Activated naive CD8-positive, alpha-beta T cell treated with anti-CD3 and anti-CD28 coated beads, Interleukin-2, amount 50 U/mL, for 24 hours (primary cell): ENCODE data around the gene METTL26.

Experiments used
- ATAC-seq: fragments of 150-1000 bp; cut with Tn5 transposase; one replicate; pipeline ENCODE4 v1.10.0; 2021
- DNase-seq: peaks from one replicate; pipeline ENCODE4 v3.0.0; 2021
- H3K27ac Mint-ChIP-seq: one replicate; pipeline ENCODE4 v1.8.0; 2021; ENCODE audit warnings: mild to moderate bottlenecking, mixed read lengths
- H3K27me3 Mint-ChIP-seq: one replicate; pipeline ENCODE4 v1.8.0; 2021; ENCODE audit warnings: mixed read lengths
- H3K36me3 Mint-ChIP-seq: one replicate; pipeline ENCODE4 v1.8.0; 2021; ENCODE audit warnings: low read depth, mixed read lengths
- H3K4me1 Mint-ChIP-seq: one replicate; pipeline ENCODE4 v1.8.0; 2021; ENCODE audit warnings: mixed read lengths
- H3K4me3 Mint-ChIP-seq: one replicate; pipeline ENCODE4 v1.8.0; 2021; ENCODE audit warnings: mild to moderate bottlenecking, moderate library complexity, mixed read lengths
- H3K9me3 Mint-ChIP-seq: one replicate; pipeline ENCODE4 v1.8.0; 2021; ENCODE audit warnings: mixed read lengths

Gene METTL26

GRCh38 chr16:586047-586644 lies 50.0 kb downstream of the METTL26 start:
- no peak for DNase-seq
- Mint-ChIP-seq H3K9me3 (no peaks in the 10 kb centered on the region), H3K27me3 (no peaks in the 10 kb centered on the region), H3K27ac (peak overlapping the region; percentile 11), H3K4me1 (peaks cover 18% of the 10 kb centered on the region), H3K4me3 (no peak overlapping the region), H3K36me3 (peaks cover 13% of the 10 kb centered on the region)
- ATAC-seq: no peak

- H3K27me3 Mint-ChIP-seq: no peaks in the 10 kb centered on the region
- H3K9me3 Mint-ChIP-seq: no peaks in the 10 kb centered on the region
- no peak overlapping the region for H3K27ac Mint-ChIP-seq
- no peak overlapping the region for H3K4me3 Mint-ChIP-seq
- peaks cover 11% of the 10 kb centered on the region for H3K4me1 Mint-ChIP-seq
- H3K36me3 Mint-ChIP-seq: peaks cover 13% of the 10 kb centered on the region
- ATAC-seq: no peak
- no peak for DNase-seq
Measured at GRCh38 chr16:585351-585750, 50.8 kb downstream of the METTL26 start.
